GM13977 (cell line): ENCODE data around the gene DYNC2H1.

Experiments
- DNase-seq: peaks from one replicate; pipeline ENCODE4 v3.0.0; 2012; ENCODE audit warnings: low spot score
- in situ Hi-C: fragments of 300-500 bp; cut with MboI; formaldehyde crosslinking; loops from one replicate; pipeline ENCODE4 v1.12.0; 2022; ENCODE audit warnings: low sequenced_read_pairs, low pct_unique_long_range_greater_than_20kb, mixed read lengths, inconsistent platforms; ENCODE audit not compliant: unreplicated experiment
- TF ChIP-seq, protein P1 (sequence below): IDR thresholded peaks from 2 replicates; pipeline ENCODE4 v1.5.1; 2012; ENCODE audit warnings: mild to moderate bottlenecking, control low read depth; ENCODE audit not compliant: insufficient read depth; ENCODE audit errors: extremely low read depth, missing control alignments

DYNC2H1 gene

DNA sequence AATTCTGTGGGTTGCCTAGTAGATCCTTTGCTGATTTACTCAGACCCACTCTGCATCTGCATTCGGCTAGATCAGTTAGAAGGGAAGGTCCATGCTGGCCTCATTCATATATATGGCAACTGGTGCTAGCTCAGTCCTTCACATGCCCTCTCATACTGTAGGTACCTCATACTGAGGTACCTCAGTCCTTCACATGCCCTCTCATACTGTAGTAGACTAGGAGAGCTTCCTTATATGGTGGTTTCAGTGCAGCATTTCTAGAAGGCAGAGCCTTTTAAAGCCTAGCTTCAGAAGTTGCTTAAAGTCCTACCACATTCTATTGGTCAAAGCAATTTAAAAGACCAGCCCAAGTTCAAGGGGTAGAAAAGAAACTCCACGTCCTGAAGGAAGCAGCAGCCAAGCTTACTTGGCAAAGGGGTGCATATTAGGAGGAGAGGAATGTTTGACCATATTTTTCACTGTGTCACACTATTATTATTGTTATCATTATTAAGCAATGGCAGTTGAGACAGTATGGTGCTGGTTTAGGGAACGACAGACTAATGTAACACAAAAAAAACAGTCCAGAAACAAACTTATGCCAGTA, 356.4 kb downstream of the DYNC2H1 start:
- DNase-seq, result no peak
- in situ Hi-C loops, result no loop called here
- TF ChIP-seq, protein P1, sequence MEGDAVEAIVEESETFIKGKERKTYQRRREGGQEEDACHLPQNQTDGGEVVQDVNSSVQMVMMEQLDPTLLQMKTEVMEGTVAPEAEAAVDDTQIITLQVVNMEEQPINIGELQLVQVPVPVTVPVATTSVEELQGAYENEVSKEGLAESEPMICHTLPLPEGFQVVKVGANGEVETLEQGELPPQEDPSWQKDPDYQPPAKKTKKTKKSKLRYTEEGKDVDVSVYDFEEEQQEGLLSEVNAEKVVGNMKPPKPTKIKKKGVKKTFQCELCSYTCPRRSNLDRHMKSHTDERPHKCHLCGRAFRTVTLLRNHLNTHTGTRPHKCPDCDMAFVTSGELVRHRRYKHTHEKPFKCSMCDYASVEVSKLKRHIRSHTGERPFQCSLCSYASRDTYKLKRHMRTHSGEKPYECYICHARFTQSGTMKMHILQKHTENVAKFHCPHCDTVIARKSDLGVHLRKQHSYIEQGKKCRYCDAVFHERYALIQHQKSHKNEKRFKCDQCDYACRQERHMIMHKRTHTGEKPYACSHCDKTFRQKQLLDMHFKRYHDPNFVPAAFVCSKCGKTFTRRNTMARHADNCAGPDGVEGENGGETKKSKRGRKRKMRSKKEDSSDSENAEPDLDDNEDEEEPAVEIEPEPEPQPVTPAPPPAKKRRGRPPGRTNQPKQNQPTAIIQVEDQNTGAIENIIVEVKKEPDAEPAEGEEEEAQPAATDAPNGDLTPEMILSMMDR, result no peak

DNA sequence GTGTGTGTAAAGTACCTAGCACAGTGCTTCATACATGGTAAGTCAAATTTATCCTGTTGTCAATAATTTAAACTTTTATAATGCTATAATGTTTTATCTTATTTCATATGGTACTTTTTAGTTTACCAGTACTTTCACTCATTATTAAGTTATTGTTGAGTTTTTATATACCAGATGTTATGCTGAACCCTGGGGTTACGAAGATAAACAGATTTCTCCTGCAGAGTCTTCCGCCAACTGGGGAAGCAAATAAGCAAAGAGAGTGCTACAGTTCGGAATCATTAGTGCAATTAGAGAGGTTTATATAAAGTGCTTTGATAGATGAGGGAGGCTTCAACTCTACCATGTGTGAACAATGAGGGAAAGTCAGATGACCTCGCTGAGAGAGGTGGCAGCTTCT, 362.3 kb downstream of the DYNC2H1 start:
- TF ChIP-seq, protein P1, result no peak
- in situ Hi-C loops, result no loop called here

DNA sequence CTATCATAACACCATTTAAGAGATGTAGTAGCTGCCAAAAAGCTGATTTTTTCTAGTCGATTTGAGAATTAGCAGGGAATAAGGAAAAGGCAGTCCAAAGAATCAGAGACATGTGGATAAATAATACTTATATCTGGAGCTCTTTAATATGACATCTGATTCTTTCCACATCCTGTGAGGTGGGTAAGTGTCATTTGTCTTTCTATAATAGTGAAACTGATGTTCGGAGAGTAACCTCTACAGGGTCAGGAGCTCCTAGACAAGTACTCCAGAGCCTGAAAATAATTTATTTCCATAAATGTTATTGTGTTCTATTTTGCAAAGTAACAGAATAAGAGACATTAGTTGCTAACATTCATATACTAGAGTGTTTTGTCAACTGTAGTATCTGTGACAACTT, 367.6 kb downstream of the DYNC2H1 start:
- DNase-seq, result no peak
- in situ Hi-C loops, result no loop called here
- TF ChIP-seq, protein P1, result no peak

More for the DNA sequence above, 362.3 kb downstream of the DYNC2H1 start:
- DNase-seq, result no peak

DNA sequence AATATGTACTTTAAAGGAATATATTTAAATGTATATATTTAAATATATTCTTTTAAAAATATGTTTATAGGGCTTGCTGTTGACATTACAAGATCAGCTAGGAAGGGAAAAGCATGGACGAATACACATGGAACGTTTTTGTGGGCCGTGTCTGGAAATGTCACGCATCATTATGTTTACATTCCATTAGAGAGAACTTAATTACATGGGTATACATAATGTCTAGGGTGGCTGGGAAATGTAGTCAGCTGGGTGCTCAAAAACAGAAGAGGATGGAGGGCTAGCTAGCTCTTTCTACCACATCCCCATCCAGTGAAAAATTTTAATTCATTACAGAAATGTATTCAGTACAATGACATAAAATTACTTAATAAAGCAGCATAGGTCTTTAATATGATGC, 371.2 kb downstream of the DYNC2H1 start:
- DNase-seq, result no peak
- TF ChIP-seq, protein P1, result no peak
- in situ Hi-C loops, result no loop called here

DNA sequence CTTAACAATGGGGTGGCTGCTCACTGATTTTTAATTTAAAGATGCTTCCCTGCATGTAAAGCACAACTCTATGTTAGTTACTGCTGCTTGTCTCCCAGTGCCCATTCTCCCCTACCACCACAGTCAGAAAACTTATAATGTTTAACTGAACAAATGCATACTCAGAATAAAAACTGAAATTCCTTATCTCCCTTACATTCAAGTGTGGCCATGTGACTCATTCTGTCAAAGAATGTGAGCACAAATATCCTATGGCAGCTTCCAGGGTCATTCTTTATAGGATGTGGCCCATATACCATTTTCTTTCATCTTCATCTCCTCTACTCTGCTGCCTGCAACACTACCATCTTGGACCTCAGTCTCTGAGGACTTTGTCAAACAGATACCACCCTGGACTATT, 374.8 kb downstream of the DYNC2H1 start:
- DNase-seq, result no peak
- in situ Hi-C loops, result no loop called here
- TF ChIP-seq, protein P1, result no peak

DNA sequence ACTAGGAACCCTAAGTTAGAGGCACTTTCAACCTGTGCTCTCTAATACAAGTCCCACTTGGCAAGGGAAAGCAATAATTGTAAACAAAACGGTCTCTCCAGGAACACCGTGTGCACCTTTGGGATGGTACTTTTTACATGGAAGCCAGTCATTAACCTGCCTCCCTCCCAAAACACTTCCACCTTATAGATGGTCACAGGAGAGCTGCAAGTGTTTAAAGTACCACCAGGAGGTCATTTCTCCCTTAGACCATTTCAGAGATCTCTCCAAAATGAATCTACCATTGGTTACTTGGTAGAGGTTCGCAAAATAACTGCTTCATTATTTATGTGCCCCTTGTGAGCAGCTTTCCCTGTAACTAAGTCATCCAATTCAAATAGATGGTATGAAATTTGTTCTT, 375.3 kb downstream of the DYNC2H1 start:
- TF ChIP-seq, protein P1, result no peak
- in situ Hi-C loops, result no loop called here
- DNase-seq, result no peak
